Hepatocyte (in vitro differentiated cells): ENCODE results near the gene STK26.

Experiments
- CTCF ChIP-seq: fragments of 200-600 bp; sonication (generic); IDR thresholded peaks from 2 replicates; pipeline ENCODE4 v1.5.1; 2016; ENCODE audit warnings: antibody characterized with exemption, mild to moderate bottlenecking; ENCODE audit not compliant: poor library complexity
- EZH2 ChIP-seq: fragments of 200-600 bp; sonication (generic); IDR thresholded peaks from 2 replicates; pipeline ENCODE4 v1.6.1; 2016; ENCODE audit warnings: antibody characterized with exemption, mild to moderate bottlenecking, borderline replicate concordance
- EZH2phosphoT487 ChIP-seq: fragments of 200-600 bp; sonication (generic); IDR thresholded peaks from one replicate; pipeline ENCODE4 v1.6.1; 2018; ENCODE audit warnings: antibody characterized with exemption, mild to moderate bottlenecking, low read depth, moderate library complexity; ENCODE audit not compliant: unreplicated experiment, severe bottlenecking

- TF ChIP-seq CTCF (no peak), EZH2 (no peak), EZH2phosphoT487 (no peak)
Measured at GRCh38 chrX:131975851-131976250, 47.3 kb upstream of the STK26 start.
